ENCODE measurements around the gene IL1R1.

Gene IL1R1

GRCh38 chr2:102141011-102141943, 1.3 kb upstream of the IL1R1 start:
- DNase-seq = no peak

GRCh38 chr2:102142829-102143449, 393 bp downstream of the IL1R1 start:
- DNase-seq = no peak

GRCh38 chr2:102143450-102143985, 972 bp downstream of the IL1R1 start:
- no peak for DNase-seq

- DNase-seq = no peak
These were observed 1.6 kb downstream of the IL1R1 start for GRCh38 chr2:102144128-102144527.

GRCh38 chr2:102145107-102145506, 2.6 kb downstream of the IL1R1 start:
- DNase-seq = no peak

- no peak for DNase-seq
These were observed 3.4 kb downstream of the IL1R1 start for GRCh38 chr2:102145934-102146333.

- DNase-seq = no peak
These were observed 5.4 kb downstream of the IL1R1 start for GRCh38 chr2:102147935-102148334.

- DNase-seq = no peak
These were observed 6.7 kb downstream of the IL1R1 start for GRCh38 chr2:102149243-102149642.

GRCh38 chr2:102149644-102150455, 7.3 kb downstream of the IL1R1 start:
- no peak for DNase-seq

GRCh38 chr2:102154364-102154763, 11.8 kb downstream of the IL1R1 start:
- no peak for DNase-seq

- no peak for DNase-seq
These were observed 12.6 kb downstream of the IL1R1 start for GRCh38 chr2:102154946-102155702.

GRCh38 chr2:102155703-102156515, 13.4 kb downstream of the IL1R1 start:
- DNase-seq = no peak

- DNase-seq = no peak
These were observed 15.6 kb downstream of the IL1R1 start for GRCh38 chr2:102158011-102158755.

GRCh38 chr2:102159295-102159694, 16.7 kb downstream of the IL1R1 start:
- no peak for DNase-seq

- DNase-seq = no peak
These were observed 23.8 kb downstream of the IL1R1 start for GRCh38 chr2:102166189-102166845.

GRCh38 chr2:102168026-102168771, 25.7 kb downstream of the IL1R1 start:
- no peak for DNase-seq

GRCh38 chr2:102171946-102172345, 29.4 kb downstream of the IL1R1 start:
- DNase-seq = no peak

- no peak for DNase-seq
These were observed 30.2 kb downstream of the IL1R1 start for GRCh38 chr2:102172745-102173144.

GRCh38 chr2:102176172-102176571, 33.6 kb downstream of the IL1R1 start:
- no peak for DNase-seq
